ENCODE data around the gene GMFB. TPM values are rescaled to one million over a fixed set of nuclear protein-coding genes. Genes with fewer than 3 reads are reported as not detected.

GMFB gene
- total RNA-seq, 1 donor from 2014 or later = 36.8 TPM

DNA sequence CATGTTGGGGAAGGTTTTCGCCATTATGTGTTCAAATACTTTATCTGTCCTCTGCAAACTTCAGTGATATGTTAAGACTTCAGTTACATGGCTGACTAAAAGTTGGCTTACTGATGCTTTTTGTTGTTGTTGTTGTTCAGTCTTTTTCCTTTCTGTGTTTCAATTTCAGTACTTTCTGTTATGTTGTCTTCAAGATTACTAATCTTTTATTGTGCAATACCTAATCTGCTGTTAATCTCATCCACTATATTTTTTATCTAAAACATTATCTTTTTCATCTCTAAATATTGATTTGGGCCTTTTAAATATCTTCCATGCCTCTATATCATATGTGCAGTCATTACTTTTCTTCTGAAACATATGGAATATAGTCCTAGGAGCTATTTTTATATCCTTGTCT lies 27.9 kb upstream of the GMFB start:
- Mint-ChIP-seq H3K27me3 (ENCODE audit: low read depth) (no peaks in the 10 kb centered on the region), H3K4me3 (ENCODE audit: unreplicated experiment) (no peak overlapping the region), H3K36me3 (ENCODE audit: low read depth) (peaks cover 13% of the 10 kb centered on the region), H3K27ac (ENCODE audit: unreplicated experiment) (no peak overlapping the region), H3K4me1 (ENCODE audit: low read depth) (peaks cover 10% of the 10 kb centered on the region), H3K9me3 (ENCODE audit: low read depth) (peaks cover 13% of the 10 kb centered on the region)
- no peak for DNase-seq (ENCODE audit: low spot score)
- TF ChIP-seq, protein P1, sequence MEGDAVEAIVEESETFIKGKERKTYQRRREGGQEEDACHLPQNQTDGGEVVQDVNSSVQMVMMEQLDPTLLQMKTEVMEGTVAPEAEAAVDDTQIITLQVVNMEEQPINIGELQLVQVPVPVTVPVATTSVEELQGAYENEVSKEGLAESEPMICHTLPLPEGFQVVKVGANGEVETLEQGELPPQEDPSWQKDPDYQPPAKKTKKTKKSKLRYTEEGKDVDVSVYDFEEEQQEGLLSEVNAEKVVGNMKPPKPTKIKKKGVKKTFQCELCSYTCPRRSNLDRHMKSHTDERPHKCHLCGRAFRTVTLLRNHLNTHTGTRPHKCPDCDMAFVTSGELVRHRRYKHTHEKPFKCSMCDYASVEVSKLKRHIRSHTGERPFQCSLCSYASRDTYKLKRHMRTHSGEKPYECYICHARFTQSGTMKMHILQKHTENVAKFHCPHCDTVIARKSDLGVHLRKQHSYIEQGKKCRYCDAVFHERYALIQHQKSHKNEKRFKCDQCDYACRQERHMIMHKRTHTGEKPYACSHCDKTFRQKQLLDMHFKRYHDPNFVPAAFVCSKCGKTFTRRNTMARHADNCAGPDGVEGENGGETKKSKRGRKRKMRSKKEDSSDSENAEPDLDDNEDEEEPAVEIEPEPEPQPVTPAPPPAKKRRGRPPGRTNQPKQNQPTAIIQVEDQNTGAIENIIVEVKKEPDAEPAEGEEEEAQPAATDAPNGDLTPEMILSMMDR (IDR thresholded peaks at IDR 0.05) = no peak

DNA sequence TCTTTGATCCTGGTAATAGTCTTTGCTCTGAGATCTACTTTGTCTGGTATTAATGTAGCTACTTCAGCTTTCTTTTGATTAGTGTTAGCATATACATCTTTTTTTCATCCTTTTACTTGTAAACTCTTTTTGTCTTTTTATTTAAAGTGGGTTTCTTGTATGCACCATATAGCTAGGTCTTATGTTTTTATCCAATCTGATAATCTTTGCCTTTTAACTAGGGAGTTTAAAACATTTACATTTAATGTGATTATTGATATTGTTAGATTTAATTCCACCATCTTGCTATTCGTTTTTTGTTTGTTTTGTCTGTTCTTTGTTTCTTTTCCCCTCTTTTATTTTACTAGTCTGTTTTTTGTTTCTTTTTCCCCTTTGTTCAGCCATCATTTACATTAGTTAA lies 26.9 kb upstream of the GMFB start:
- H3K36me3 Mint-ChIP-seq (ENCODE audit: low read depth) = peaks cover 13% of the 10 kb centered on the region

DNA sequence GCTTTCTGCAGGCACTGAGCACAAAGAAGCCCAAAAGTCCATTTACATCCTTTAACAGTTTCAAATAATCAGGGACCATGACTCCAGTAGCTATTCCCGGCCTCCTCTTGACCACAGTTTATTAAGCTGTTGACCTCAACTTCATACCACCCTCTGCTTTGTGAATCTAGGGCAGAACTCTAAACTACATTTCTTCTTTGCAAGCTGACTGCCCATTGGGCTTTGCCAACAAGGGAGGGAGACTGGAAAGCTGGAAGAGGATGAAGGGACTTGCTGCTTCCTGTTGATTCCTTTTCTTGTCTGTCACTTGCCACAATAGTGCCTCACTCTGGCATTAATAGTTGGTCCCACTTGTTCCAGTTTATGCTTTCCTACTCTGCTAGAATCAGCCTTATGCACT lies 23.6 kb upstream of the GMFB start:
- TF ChIP-seq, protein P1 (IDR thresholded peaks at IDR 0.05) = no peak
- Mint-ChIP-seq H3K27me3 (ENCODE audit: low read depth) (no peaks in the 10 kb centered on the region), H3K4me1 (ENCODE audit: low read depth) (peaks cover 28% of the 10 kb centered on the region), H3K27ac (ENCODE audit: unreplicated experiment) (no peak overlapping the region), H3K4me3 (ENCODE audit: unreplicated experiment) (no peak overlapping the region), H3K36me3 (ENCODE audit: low read depth) (peaks cover 10% of the 10 kb centered on the region), H3K9me3 (ENCODE audit: low read depth) (peaks cover 13% of the 10 kb centered on the region)
- no peak for DNase-seq (ENCODE audit: low spot score)

More for the DNA sequence above, 26.9 kb upstream of the GMFB start:
- DNase-seq (ENCODE audit: low spot score) = no peak
- Mint-ChIP-seq H3K4me1 (ENCODE audit: low read depth) (peaks cover 20% of the 10 kb centered on the region), H3K9me3 (ENCODE audit: low read depth) (peaks cover 13% of the 10 kb centered on the region), H3K27me3 (ENCODE audit: low read depth) (no peaks in the 10 kb centered on the region), H3K27ac (ENCODE audit: unreplicated experiment) (no peak overlapping the region), H3K4me3 (ENCODE audit: unreplicated experiment) (no peak overlapping the region)
- TF ChIP-seq, protein P1 (IDR thresholded peaks at IDR 0.05) = no peak

DNA sequence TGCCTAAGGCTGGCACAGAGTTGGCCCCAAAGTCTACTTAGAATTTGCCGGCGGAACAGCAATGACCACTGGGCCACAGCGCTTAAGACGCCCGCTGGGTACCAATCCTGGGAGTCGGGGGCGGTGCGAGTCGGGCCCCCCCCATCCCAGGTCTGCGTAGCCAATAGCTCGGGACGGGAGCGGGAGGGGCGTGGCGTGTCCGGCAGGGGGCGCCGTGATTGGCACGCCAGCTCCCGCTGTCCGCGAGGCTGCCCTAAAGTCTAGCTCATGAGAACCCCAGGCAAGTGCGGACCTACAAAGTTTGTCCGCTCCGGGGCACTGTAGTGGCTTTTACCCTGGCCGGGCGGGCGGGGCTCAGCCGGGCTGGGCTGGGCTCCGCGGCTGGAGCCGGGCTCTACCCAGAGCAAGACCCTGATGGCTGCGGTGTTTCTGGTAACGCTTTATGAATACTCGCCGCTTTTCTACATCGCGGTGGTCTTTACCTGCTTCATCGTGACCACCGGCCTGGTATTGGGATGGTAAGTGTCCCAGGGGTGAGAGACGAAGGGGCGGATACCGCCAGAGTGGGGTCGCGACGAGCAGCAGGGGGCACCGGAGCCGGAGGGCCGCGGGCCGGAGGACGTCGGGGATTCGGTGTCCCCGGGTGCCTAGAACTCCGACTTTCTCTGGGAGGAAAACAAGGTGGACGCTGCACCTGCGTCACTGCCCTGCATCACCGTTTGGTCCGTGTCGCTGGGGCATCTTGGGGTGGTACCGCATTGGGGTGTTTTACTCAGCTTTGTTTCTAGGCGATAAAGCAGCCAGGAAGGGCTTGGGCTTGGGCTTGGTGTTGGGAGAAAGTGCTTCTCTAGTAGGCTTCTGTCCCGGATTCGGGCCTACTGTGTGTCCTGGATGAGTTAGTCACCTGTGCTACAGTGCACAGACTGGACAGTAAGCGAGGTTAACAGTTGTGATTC lies 21.0 kb upstream of the GMFB start, which contains the start of gene CGRRF1:
CGRRF1 (plus strand) TSS at position 361 of the 956 bp plus-strand sequence; CDS start at position 415, 54 bp downstream.
- peak; percentile 99 for DNase-seq (ENCODE audit: low spot score)
- peak within 1 kb of the TSS; percentile 93 for H3K4me3 Mint-ChIP-seq (ENCODE audit: unreplicated experiment)
- H3K27ac Mint-ChIP-seq (ENCODE audit: unreplicated experiment) = peak within 1 kb of the TSS; percentile 82
- no peaks in the 10 kb centered on the region for H3K9me3 Mint-ChIP-seq (ENCODE audit: low read depth)
- peaks cover 28% of the 10 kb centered on the region for H3K4me1 Mint-ChIP-seq (ENCODE audit: low read depth)
- H3K27me3 Mint-ChIP-seq (ENCODE audit: low read depth) = no peaks in the 10 kb centered on the region
- TF ChIP-seq, protein P1 (IDR thresholded peaks at IDR 0.05) = peak; percentile 82
- no peaks in the 10 kb centered on the region for H3K36me3 Mint-ChIP-seq (ENCODE audit: low read depth)

DNA sequence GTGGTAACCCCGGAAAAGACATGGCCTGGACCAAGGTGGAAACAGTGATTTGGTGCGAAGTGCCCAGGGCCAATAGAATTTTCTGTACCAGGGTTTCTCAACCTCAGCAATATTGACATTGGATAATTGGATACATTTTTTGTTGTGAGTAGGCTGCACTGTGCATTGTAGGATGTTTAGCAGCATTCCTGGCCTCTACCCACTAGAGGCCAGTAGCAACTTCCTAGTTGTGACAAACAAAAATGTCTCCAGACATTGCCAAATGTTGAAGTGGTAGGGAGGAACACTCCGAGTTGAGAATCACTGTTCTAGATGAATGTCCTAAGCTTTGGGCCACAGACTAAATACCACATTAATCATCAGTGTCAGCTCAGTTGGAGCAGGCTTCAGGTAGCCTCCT lies 14.7 kb upstream of the GMFB start:
- no peaks in the 10 kb centered on the region for H3K36me3 Mint-ChIP-seq (ENCODE audit: low read depth)

More for the DNA sequence above, 14.7 kb upstream of the GMFB start:
- H3K4me1 Mint-ChIP-seq (ENCODE audit: low read depth) = no peaks in the 10 kb centered on the region
- H3K9me3 Mint-ChIP-seq (ENCODE audit: low read depth) = no peaks in the 10 kb centered on the region
- TF ChIP-seq, protein P1 (IDR thresholded peaks at IDR 0.05) = peak; percentile 76
- H3K4me3 Mint-ChIP-seq (ENCODE audit: unreplicated experiment) = no peak overlapping the region
- no peak for DNase-seq (ENCODE audit: low spot score)
- no peak overlapping the region for H3K27ac Mint-ChIP-seq (ENCODE audit: unreplicated experiment)
- no peaks in the 10 kb centered on the region for H3K27me3 Mint-ChIP-seq (ENCODE audit: low read depth)
